Activated CD8-positive, alpha-beta memory T cell treated with anti-CD3 and anti-CD28 coated beads, Interleukin-2, amount 50 U/mL, for 24 hours (primary cell): Measurements from ENCODE around the gene MON2.
"Not testable (repeated sequence)": the region's sequence is repeated elsewhere in the genome, so short reads cannot be mapped to it uniquely, and the experiment has no call there.

Experiments
- DNase-seq: peaks from one replicate; pipeline ENCODE4 v3.0.0-alpha.2; 2020; ENCODE audit errors: extremely low read depth

The MON2 gene

DNA sequence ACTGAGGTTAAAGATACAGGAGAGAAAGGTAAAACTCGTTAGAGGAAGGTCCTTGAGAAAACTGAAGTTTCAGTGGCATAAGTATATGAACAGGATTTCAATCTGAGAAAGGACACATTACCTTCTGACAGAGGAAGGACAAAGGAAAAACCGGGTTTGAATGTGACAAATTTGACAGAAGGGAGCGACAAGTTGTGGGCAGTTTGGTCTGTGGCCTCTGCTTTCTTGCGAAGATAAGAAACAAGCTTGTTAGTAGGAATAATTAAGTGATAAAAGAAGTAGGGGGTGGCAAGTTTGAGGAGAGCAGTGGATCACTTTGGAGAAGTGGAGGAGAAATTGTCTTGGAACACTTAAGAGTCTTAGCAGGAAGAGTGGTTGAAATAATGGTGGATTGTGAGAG, 5.1 kb downstream of the MON2 start:
- DNase-seq, result no peak

DNA sequence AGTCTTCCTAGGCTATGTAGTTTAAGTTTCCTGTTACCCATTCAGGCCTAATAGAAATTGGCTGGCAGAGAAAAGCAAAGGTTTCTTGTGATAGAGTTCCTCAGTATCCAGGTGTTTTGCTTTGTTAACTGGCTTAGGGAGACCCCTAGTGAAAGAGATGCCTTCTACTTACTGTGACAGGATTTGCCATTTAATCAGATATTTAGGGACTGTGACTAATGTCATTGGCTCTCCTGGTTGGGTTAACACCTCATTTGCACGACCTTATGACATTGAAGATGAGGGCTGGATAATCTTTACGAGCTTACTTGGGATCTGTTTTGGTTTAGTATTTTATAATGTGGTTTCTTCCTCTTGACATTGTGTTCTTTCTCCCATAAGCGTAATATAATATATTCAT, 5.8 kb downstream of the MON2 start:
- DNase-seq, result no peak

DNA sequence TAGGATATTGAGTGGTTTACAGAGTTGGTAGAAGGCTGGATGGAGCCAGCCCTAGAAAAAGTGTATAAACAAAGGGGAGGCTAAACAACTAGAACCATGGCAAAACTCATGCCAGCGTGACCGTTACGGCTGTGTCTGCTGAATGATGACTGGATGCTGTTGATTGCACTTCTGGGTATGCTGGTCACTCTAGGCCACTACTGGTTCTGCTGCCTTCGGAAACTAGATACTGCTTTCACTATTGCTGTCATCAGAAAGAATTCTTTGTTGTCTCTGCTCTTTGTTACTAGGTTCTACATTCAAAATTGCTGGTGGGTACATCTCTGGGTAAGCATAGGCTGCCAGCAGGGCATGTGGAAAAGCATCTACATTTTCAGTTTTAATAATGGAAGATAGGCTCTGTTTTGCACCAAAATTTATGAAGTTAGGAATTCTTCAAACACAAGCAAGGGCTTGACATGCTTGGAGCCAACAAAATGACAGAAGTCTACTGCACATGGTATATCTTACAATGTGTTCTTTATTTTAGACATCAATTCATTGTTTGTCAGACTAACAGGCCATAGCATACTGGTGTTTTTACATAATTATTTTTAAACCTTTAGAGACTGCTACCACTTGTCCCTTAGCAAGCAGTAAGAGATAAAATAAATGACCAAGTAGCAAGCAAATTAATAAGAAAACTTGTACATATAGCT, 15.4 kb downstream of the MON2 start:
- no peak for DNase-seq

DNA sequence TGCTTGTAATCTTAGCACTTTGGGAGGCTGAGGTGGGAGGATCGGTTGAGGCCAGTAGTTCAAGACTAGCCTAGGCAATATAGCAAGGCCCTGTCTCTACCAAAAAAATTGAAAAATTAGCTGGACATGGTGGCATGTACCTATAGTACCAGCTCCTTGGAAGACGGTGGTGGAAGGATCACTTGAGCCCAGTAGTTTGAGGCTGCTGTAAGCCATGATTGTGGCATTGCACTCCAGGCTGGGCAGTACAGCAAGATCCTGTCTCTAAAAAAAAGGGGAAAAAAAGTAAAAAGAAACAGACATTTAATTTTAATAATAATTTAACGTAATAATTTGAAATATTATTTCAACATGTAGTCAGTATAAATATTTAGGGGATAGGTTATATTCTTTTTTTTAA, 16.1 kb downstream of the MON2 start:
- DNase-seq, result no peak

DNA sequence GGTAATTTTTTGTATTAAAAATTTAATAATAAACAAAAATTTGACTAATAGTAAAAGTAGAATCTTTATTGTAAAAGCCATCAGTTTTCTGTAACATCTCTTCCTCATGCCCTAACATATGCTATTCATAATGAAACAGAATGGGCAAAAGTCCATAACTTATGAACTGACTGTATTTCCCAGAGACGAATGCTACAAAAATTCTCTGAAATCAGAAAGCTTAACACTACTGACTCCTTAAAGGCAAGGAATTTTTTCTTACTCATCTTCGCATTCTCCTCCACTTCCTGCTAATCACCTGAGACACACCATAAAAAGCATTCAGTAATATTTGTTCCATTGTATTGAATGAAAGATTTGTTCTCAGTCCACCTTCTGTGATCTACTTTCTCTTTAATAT, 17.6 kb downstream of the MON2 start:
- DNase-seq, result no peak

DNA sequence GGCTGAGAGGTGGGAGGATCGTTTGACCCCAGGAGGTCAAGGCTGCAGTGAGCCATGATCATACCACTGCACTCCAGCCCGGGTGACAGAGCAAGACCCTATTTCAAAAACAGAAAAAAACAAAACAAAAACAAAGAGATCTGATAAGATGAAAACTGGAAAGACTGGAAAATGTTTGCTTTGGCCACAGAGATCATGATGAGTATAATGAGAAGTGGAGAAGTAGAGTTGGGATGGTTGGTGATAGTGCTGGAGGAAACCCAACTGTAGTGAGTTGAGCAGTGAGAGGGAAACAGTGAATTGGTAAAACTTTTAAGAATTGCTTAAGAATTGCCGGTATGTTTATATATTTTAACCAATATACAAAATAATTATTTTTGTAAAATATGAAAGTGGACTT, 39.2 kb downstream of the MON2 start:
- no peak for DNase-seq

DNA sequence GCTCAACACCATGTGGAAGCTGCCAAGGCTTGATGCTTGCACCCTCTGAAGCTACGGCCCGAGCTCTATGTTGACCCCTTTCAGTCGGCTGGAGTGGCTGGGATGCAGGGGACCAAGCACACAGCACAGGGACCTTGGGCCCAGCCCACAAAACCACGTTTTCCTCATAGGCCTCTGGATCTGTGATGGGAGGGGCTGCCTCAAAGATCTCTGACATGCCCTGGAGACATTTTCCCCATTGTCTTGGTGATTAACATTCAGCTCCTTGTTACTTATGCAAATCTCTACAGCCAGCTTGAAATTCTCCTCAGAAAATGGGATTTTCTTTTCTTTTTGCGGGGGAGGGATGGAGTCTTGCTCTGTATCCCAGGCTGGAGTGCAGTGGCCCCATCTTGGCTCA, 46.3 kb downstream of the MON2 start:
- DNase-seq, result no peak

DNA sequence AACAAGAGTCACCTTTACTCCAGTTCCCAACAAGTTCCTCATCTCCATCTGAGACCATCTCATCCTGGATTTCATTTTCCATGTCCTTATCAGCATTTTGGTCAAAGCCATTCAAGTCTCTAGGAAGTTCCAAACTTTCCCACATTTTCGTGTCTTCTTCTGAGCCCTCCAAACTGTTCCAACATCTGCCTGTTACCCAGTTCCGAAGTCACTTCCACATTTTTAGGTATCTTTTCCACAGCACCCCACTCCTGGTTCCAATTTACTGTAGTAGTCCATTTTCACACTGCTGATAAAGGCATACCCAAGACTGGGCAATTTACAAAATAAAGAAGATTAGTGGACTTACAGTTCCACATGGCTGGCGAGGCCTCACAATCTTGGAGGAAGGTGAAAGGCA, 47.5 kb downstream of the MON2 start:
- not testable (repeated sequence) for DNase-seq

DNA sequence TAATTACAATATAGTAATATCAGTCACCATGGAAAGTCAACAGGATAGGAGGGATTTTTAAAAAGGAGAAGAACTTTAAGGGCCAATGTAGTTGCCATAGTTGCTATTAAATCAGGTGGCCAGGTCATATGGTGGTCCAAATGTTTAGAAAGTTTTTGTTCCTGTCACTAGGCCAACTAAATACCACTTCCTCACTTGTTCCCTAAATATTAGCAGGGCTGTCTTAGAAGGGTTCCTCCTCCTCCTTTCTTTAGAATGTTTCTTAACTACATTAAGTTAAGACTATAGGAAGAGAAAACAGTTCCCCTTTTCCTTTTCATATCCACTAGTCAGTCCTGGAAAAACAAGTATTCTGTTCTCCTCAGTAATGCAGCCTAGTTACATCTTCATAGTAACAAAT, 50.3 kb downstream of the MON2 start:
- no peak for DNase-seq

DNA sequence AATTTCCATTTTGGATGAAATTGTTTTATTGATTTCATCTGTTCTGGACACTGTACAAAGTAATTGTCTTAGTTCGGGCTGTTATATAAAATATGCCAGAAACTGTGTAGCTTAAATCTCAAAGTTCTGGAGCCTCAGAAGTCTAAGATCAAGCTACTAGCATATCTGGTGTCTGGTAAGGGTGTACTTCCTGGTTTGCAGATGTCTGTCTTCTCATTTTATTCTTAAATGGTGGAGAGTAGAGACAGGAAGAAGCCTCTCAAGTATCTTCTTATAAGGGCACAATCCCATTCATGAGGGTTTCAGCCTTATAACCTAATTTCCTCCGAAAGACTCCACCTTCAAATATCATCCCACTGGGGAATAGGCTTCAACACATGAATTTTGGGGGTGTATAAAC, 51.3 kb downstream of the MON2 start:
- DNase-seq, result no peak

DNA sequence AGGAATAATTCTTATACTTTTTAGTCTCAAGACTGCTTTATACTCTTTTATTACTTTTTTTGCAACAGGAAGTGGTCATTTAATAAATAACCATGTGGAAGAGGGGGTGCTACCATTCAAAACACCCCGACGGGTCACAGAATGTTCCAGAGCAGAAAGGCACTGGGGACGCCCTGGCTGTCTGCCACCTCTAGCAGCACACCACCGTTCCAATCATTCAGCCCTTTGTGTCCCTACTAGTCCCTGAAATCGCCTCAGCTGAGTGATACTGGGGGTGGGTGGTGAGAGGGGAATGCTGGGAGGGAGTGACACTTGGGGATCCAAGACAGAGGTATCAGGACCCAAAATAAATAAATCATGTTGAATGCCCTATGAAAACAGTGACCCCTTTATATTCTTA, 52.4 kb downstream of the MON2 start:
- no peak for DNase-seq

DNA sequence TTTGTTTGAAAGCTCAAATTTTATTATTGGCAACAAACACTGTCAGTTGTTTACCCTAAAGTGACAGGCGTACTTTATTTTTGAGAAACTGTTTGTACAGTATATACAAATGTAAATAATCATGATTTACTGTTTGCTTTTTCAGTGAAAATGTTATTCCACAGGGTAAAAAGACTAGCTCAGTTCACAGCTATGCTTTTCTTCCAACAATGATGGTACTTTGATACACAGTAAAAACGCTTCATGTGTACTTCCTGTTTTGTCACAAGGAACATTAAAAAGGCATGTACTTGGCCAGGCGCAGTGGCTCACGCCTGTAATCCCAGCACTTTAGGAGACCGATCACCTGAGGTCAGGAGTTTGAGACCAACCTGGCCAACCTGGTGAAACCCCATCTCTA, 53.7 kb downstream of the MON2 start:
- DNase-seq, result no peak

DNA sequence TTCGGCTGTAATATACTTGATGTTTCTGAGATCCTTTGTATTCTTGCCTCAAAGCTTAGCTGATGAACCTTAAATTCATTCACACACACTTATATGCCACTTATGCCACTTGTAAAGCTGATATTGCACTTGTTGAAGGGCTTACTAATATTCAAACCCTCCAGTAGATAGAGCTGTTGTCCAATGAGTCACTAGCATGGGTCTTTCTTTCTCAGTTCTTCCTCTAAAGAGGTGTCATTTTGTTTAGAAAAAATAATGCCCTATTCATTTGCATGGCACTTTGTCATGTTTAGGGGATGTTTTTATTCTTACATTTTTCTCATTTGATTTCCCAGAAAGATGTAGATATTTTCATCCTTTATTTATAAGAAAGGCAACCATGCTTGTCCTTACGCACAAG, 56.4 kb downstream of the MON2 start:
- no peak for DNase-seq

DNA sequence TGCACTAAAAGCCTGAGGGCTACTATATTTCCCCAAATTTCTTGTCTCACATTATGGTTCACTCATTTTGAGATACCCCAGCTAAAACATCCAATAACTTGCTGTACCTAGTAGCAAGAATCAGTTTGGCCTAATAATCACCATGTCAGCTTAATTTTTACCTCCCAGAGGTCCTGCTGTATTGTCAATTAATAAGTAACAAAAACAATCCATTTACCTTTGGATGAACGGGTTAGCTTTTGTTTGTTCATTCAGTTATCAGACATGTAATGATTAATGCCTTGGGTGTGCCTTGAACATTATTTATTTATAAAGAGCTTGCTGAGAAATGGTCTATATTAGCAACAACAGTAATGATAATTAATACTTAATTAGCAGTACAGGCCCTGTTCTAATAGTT, 57.0 kb downstream of the MON2 start:
- DNase-seq, result no peak

DNA sequence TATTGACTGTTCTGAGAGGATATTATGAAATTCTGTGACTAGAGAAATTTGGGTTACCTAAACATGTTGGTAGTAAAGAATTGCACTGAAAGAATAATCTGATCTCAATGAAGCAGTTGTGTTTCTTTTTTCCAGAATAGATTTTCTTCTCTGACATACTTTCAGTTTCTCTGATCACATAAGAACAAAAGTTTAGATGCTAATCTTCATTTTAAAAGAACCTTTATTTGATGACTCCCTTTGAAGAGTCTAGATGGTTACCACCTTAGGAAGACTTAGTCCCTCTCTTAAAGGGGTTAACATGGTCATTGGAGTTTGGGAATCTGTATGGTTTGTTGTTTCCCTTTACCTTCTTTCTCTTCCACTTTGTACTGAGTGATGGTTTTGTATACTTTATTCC, 58.6 kb downstream of the MON2 start:
- no peak for DNase-seq

DNA sequence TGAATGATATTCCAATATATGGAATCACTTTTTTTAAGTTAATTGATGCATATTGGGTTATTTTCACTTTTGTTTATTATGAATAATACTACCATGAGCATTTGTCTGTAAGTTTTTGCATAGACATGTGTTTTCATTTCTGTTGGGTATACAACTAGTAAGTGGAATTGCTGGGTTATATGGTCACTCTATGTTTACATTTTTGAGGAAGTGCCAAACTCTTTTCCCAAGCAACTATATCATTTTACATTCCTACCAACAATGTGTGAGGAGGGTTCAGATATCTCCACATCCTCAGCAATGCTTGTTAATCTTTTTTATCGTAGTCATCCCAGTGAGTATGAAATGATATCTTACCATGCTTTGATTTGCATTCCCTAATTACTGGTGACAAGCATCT, 64.0 kb downstream of the MON2 start:
- DNase-seq, result no peak

DNA sequence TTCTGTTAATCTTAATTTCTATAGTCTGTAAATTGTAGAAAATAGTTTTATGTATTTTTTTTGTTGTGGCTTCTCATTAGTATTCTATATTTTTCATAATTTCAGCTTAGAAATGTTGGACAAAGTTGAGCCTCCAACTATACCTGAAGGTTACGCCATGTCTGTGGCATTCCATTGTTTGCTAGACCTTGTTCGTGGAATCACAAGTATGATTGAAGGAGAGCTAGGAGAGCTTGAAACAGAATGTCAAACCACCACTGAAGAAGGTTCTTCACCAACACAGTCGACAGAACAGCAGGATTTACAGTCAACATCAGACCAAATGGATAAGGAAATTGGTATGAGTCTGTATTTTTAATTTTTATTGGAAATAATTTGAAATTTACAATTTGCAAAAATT, 65.7 kb downstream of the MON2 start:
- DNase-seq, result no peak

DNA sequence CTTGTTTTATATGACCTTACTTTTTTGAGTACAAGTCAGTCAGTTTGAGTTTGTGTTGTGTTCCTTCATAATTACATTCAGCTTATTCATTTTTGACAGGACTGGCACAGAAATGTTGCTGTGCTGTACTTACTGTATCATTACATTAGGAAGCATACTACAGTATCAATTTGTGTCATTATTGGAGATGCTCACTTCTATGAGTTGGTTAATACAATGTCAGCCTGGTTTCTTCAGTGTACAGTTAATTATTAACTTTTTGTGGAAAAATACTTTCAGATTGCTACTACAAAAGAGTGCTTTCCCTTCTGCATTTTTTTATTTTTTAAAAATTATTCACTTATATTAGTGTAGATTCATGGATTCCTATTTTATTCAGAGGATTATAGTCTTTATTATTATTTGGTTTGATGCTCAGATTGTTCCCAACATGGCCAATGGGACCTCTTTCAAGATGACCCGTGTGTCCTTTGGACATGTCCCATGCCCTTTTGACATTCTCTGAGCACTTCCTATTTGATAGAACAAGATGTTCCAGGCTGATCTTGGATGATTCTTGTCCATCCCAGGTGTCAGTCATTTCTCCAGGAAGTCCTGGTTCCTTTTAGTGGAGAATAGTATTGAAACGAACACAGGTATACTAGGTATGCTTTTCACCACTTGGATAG, 66.6 kb downstream of the MON2 start:
- DNase-seq, result no peak

DNA sequence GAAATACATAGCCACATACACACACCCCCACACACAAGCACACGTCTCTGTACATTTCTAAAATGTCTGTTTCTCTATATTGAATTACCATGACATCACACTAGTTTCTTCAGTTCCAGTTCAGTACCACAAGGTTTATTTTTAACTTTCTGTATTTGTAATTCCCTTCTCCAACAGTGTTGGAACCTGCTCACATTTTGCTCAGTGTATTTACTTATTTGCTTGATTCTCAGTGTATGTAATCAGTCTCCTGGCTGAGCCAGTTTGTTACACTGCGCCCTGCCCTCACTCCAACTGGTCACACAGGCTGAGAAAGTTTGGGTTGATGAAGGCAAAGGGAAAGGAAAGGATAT, 67.1 kb downstream of the MON2 start:
- no peak for DNase-seq

DNA sequence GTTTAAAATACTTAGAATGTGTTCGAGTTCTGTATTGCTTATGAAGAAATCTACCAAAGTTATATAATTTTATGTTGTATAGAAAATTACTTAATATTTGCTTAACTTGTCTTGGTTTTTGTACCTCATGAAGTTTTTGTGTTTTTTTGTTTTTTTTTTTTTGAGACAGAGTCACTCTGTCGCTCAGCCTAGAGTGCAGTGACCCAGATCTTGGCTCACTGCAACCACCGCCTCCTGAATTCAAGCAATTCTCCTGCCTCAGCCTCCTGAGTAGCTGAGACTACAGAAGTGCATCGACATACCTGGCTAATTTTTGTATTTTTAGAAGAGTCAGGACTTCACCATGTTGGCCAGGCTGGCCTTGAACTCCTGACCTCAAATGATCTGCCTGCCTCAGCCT, 69.9 kb downstream of the MON2 start:
- DNase-seq, result no peak

DNA sequence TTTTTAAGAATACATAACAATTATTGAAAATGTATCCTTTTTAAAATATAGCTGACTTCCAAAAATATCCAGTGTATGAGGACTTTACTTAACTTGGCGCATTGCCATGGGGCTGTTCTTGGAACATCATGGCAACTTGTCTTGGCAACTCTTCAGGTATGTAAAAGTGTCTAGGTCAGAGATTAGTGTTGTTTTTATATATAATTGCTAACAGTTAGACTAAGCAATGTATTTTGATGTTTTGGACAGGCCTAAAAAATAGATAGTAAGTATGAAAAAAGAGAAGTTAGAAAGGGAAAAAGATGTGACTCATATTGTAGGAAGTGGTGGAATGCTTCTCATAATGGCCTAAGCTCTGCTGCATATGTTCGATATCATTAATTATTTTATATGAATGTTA, 70.9 kb downstream of the MON2 start:
- no peak for DNase-seq

DNA sequence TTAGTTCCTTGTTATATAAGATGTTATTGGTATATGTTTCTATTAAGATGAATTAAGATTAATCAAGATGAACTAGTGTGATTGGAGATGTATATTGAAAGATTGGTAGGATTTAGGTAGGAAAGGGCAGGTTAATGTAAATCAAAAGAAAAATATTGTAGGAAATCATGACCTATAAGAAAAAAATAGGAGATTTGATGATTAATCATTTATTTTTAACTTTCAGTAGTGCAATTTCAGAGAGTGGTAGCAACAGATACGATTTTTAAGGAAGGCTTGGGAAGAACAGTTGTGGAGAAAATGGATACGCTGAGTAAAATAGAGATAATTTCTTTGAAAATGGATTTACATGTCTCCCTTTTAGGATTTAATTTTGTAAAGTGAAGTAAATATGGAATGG, 73.7 kb downstream of the MON2 start:
- DNase-seq, result no peak

DNA sequence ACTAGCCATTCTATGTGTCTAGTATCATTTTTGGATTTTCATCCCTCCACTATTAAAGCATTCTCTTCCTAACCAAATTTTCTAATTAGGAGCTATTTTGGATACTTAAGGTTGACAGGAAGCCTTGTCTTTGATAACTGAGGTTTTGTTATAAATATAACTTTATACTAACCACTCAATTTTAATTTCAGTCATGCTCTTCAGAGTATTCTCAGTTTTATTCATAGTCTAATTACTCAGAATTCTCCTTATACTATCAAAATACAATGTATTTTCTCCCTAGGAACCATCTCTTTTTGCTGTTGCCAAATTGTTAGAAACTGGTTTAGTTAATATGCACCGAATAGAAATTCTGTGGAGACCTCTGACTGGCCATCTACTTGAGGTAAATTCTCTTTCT, 76.2 kb downstream of the MON2 start:
- no peak for DNase-seq

DNA sequence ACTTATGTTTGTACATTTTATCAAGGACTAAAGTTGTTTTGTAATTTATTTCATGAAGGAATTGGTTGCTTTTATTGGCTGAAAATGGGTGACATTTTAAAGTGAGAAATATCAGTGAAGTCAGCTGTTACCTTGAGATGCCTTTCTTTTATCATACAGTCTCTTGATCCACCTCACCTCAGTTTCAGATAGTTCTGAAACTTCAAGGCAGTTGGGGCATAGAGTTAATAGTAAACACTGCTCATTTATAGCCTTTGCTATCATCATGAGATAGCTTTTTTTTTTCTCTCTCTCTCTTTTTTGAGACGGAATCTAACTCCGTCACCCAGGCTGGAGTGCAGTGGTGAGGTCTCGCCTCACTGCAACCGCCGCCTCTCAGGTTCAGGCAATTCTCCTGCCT, 76.7 kb downstream of the MON2 start:
- DNase-seq, result no peak
